Measurements from ENCODE around the gene RTN4R.

Gene RTN4R

GRCh38 chr22:20213833-20214708 lies 54.0 kb downstream of the RTN4R start:
- DNase-seq: no peak

GRCh38 chr22:20212754-20213699 lies 55.1 kb downstream of the RTN4R start:
- no peak for DNase-seq

DNA sequence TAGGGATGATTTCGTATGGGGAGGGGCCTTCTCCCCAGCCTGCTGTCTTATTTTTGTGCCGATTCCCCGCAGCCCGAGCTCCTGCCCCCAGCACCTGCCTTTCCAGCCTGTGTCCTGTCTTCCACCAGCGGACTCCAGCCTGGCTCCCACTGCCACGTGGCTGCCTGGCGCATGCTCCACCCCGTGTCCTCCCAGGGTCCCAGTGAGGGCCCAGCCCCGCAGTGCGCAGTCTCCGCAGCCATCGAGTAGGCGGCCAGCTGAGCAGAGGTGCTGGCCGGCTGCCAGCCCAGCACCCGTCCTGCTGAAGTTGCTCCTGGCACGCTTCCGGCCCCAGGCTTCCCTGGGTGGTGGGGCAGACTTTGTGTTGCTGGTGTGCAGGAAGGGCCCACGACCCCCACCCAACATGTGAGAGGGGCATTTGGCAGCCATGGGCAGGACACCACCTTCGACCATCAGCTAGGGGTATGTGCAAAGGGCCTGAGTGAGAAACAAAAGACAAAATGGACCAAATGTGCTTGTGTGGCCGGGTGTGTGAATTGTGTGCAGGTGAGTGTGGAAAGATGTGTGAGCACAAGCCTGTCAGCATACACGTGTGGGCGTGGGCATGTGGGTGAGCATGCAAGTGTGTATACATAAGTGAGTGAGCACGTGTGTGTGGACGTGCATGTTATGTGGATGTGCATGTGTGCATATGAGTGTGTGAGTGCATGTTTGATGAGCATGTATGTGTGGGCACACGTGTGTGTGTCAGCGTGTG lies 55.9 kb downstream of the RTN4R start:
- DNase-seq: no peak

- DNase-seq: no peak
These were observed 56.6 kb downstream of the RTN4R start for GRCh38 chr22:20211409-20211996.

DNA sequence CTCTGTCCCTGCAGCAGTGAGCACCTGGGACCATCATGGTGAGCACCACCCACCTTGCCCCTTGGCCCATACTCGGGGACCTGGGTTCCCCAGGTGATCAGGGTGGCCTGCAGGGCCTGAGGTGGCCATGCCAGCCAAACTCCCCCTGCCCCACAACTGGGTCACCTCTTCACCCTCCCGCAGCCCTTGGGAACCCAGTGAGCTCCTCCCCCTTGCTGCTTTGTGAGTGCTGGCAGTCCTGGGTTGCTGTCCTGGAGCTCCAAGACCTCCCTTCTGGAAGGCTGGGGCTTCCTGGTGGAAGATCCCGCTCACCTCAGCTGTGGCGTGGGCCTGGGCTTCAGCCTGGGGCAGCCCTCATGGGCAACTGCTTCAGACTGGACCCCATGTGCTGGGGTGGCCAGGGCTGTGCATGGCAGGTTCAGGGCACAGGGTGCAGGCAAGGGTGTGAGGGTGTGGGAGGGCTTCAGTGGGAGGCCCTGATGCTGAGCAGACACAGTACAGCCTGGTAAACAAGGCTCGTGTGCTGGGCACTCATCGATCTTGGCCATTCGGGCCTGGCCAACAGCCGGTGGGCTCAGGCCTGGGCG lies 57.6 kb downstream of the RTN4R start:
- DNase-seq: no peak

DNA sequence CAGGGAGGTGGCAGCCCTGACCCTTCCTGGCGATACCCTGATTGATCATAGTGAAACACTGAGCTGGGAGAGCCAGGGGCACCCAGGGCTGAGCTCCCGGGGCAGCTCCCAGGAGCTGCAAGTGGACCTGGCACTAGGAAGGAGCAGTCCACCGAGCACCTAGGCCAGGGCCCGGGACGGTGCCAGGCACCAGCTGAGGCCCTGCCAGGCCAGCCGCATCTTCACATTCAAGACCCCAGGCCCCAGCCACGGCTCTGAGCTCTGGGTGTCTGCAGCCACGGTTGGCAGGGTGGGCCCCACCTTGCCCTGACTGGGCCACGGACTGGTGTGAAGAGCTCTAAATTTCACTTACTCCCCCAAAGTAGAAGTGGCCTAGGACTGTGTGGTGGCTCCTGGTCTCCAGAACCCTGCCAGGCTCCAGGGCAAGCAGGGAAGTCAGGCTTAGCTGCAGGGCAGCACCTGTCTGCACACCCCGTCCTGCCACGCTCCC lies 58.3 kb downstream of the RTN4R start:
- no peak for DNase-seq

DNA sequence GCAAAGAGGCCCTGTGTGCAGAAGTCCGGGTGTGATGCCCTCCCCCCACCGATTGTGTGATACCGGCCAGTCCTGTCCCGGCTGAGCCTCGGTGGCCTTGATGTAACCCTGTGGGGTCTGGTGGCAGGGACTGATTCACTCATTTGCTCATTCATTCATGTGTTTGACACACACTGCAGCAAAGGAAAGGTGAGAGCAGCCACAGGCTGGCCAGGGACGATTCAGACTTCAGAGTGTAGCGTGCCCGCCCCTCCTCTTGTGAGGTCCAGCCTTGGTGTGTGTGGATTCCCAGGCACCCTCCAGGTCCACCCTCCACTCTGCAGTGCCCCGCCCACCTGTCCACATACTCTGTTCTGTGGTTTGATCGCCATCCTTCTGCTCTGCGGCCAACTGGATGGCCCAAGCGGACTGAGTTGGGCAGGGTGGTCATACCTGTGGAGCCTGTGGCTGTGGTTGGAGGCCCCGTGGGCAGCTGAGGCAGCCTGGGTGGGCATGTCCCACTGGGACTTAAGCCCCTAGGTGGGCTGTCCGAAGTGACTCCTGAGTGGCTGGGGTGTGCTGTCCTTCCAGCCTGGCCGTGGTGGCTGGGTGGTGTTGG lies 59.3 kb downstream of the RTN4R start:
- DNase-seq: no peak

DNA sequence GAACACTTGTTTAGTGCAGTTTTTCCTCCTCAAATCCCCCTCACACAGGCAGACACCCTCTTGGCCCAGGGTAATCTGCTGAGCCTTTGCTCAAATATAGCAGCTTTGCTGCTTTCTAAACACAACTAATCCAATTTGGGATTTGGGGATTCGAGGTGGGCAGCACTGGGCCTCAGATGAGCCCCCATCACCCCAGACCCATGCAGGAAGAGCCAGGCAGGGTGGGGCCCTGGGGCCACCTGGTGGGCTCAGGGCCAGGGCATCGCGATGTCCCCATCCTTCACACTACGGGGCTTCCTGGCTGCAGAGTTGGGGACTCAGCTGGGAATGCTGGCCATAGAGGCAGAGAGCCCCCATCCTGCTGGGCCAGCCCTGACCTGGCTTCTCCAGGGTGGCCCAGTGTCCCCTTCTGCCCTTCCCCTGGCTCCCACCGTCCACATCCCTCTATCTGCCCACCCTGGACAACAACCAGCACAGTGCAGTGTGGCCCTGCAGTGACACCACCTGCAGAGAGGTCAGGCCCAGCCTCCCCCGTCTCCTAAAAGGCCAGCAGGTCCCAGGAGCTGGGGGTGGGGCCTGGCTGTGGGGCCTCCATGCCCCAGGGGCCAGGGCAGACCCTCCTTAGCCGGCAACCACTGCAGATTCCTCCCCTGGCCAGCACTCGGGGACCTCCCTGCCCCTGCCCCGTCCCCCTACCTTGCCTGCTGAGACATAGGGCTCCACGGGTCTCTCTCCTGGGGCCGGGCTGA lies 60.7 kb downstream of the RTN4R start:
- DNase-seq: no peak

DNA sequence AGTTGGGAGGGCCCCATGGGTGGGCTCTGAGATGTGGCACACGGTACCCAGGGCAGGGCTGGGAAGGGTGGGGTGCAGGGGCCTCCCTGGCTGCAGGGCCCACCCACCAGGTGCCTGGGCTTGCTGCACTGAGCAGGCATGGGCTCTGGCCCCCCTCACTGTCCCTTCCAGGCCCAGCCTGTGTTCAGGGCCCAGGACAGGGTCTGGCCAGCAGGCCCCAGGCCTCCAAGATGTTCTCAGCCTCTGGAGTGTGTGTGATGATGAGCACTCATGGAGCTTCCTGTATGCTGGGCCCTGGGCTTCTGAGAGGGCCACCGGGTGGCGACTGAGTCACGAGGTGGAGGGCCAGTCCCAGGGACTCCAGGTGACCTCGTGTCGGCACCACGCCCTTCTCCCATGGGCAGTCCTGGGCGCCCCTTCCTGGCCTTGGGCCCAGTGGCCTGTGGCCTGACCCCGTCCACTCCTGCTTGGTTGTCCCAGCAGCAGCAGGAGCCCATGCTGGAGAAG lies 61.4 kb downstream of the RTN4R start:
- DNase-seq: peak in 1 of 5 donors; percentile 23

GRCh38 chr22:20205964-20206708 lies 62.0 kb downstream of the RTN4R start:
- DNase-seq: peak in 3 of 5 donors; percentile 36 to 86 (median 58)

GRCh38 chr22:20205464-20205963 lies 62.6 kb downstream of the RTN4R start:
- no peak for DNase-seq

DNA sequence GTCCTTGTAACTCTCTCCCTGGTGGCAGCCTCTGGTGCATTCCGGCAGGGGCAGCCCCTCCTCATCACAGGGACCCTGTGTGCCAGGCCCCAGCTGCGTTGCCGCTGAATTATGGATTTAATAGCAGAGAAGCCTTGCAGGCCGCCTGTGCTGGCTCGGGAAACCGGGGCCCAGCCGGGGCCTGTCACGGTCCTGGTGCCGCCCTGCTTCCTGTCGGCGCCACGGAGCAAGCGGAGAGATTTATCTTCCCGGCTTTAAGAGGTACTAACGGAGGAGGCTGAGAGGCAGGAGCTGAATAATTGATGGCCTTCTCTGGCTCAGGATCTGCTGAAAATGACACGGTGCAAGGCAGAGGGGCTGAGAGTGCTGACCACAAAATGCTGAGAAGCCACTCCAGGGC lies 63.3 kb downstream of the RTN4R start:
- DNase-seq: no peak

- DNase-seq: no peak
These were observed 63.8 kb downstream of the RTN4R start for GRCh38 chr22:20204311-20204710.

GRCh38 chr22:20203552-20204201 lies 64.4 kb downstream of the RTN4R start:
- DNase-seq: no peak

DNA sequence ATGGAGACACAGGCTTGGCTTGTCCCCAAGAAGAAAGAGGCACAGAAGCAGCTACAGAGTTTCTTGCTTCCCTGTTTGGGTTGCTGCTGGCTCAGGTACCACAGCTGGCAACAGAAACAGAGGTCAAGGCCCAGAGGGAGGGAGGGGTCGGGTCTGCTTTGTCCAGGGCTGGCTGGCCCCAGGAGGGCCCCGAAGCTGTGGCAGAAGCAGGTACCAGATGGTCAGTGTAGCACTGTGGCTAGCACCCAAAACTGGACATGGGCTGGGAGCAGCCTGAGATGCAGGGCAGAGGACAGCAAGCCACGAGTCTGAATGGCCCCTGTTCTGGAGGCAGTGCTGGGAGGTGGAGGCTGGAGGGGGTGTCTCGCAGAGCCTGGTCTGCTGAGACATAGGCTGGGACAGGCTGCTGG lies 65.0 kb downstream of the RTN4R start:
- DNase-seq: no peak

- DNase-seq: no peak
These were observed 66.2 kb downstream of the RTN4R start for GRCh38 chr22:20201837-20202392.

- no peak for DNase-seq
These were observed 68.2 kb downstream of the RTN4R start for GRCh38 chr22:20199906-20200305.

- DNase-seq: no peak
These were observed 68.7 kb downstream of the RTN4R start for GRCh38 chr22:20199413-20199842.
